ENCODE measurements around the gene POLR1B.

- TF ChIP-seq CTCF (IDR thresholded peaks at IDR 0.05) (no peak), ZFX (IDR thresholded peaks at IDR 0.05; ENCODE audit: borderline replicate concordance) (no peak)
Observed at GRCh38 chr2:112584891-112585250, 42.6 kb downstream of the POLR1B start.
